ENCODE data around the gene COX20.

- TF ChIP-seq, protein P1, sequence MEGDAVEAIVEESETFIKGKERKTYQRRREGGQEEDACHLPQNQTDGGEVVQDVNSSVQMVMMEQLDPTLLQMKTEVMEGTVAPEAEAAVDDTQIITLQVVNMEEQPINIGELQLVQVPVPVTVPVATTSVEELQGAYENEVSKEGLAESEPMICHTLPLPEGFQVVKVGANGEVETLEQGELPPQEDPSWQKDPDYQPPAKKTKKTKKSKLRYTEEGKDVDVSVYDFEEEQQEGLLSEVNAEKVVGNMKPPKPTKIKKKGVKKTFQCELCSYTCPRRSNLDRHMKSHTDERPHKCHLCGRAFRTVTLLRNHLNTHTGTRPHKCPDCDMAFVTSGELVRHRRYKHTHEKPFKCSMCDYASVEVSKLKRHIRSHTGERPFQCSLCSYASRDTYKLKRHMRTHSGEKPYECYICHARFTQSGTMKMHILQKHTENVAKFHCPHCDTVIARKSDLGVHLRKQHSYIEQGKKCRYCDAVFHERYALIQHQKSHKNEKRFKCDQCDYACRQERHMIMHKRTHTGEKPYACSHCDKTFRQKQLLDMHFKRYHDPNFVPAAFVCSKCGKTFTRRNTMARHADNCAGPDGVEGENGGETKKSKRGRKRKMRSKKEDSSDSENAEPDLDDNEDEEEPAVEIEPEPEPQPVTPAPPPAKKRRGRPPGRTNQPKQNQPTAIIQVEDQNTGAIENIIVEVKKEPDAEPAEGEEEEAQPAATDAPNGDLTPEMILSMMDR (IDR thresholded peaks at IDR 0.05; ENCODE audit: insufficient read depth, low read length, poor library complexity, severe bottlenecking), result no peak
- TF ChIP-seq EZH2phosphoT487 (conservative IDR thresholded peaks at IDR 0.05; ENCODE audit: low read length), result no peak
Measured at GRCh38 chr1:244837597-244838258, 2.3 kb downstream of the COX20 start.

Data from SU-DHL-6 (cell line).